IMR-90 (cell line): ENCODE data around the gene PLSCR3. TPM values are rescaled to one million over a fixed set of nuclear protein-coding genes. Genes with fewer than 3 reads are reported as not detected.

Experiments used
- ATAC-seq: fragments of 200-7000 bp; cut with Tn5 transposase; 2 replicates; pipeline ENCODE4 v1.9.1; 2020; ENCODE audit warnings: low read depth, mild to moderate bottlenecking, moderate library complexity
- BruUV-seq: library from RNA; stranded (reverse); fragments of 400-500 nt; replicated peaks from 2 replicates; lab custom pipeline; 2021; lab: Mats Ljungman, UMichigan
- CTCF ChIA-PET: fragments of 300-600 bp; formaldehyde crosslinking; extraction: SDS; loops from one replicate; lab custom pipeline; 2021; ENCODE audit warnings: antibody characterized with exemption; lab: Yijun Ruan, JAX
- POLR2A ChIA-PET: fragments of 300-600 bp; sonication (Branson Sonifier 250); formaldehyde crosslinking; loops from one replicate; lab custom pipeline; 2022; ENCODE audit warnings: antibody characterized with exemption; ENCODE audit not compliant: unreplicated experiment; lab: Charles Lee
- DNase-seq: peaks from one replicate; pipeline ENCODE4 v3.0.0; 2013
- H2AFZ ChIP-seq: replicated peaks from 2 replicates; pipeline ENCODE3; 2013; ENCODE audit warnings: low read length, mild to moderate bottlenecking; ENCODE audit not compliant: poor library complexity
- H2AK5ac ChIP-seq: 2 replicates; pipeline ENCODE4 v1.6.1; 2013; ENCODE audit warnings: low read depth, low read length, inconsistent platforms
- H2AK9ac ChIP-seq: replicated peaks from 2 replicates; pipeline ENCODE3; 2013; ENCODE audit warnings: mild to moderate bottlenecking, low read depth, low read length, moderate library complexity; ENCODE audit not compliant: poor library complexity
- H2BK120ac ChIP-seq: 2 replicates; pipeline ENCODE4 v1.6.1; 2013; ENCODE audit warnings: low read depth, low read length, inconsistent platforms
- H2BK15ac ChIP-seq: 3 replicates; pipeline ENCODE4 v1.6.1; 2013; ENCODE audit warnings: low read depth, low read length, inconsistent platforms
- H2BK20ac ChIP-seq: 2 replicates; pipeline ENCODE4 v1.6.1; 2013; ENCODE audit warnings: low read depth, mild to moderate bottlenecking, inconsistent platforms, low read length, moderate library complexity
- H2BK5ac ChIP-seq: 2 replicates; pipeline ENCODE4 v1.6.1; 2013; ENCODE audit warnings: mild to moderate bottlenecking, low read depth, low read length, inconsistent platforms; ENCODE audit not compliant: poor library complexity, severe bottlenecking
- H3K14ac ChIP-seq: replicated peaks from 2 replicates; pipeline ENCODE4 v1.6.1; 2013; ENCODE audit warnings: low read depth, low read length, inconsistent platforms
- H3K18ac ChIP-seq: 2 replicates; pipeline ENCODE4 v1.6.1; 2013; ENCODE audit warnings: low read depth, low read length, control low read depth
- H3K23ac ChIP-seq: 2 replicates; pipeline ENCODE4 v1.6.1; 2013; ENCODE audit warnings: low read depth, low read length, inconsistent platforms
- H3K27ac ChIP-seq: 2 replicates; pipeline ENCODE4 v1.5.1; 2013; ENCODE audit warnings: mild to moderate bottlenecking, control low read depth, low read length; ENCODE audit not compliant: insufficient read depth
- H3K27me3 ChIP-seq: 2 replicates; pipeline ENCODE4 v1.6.1; 2013; ENCODE audit warnings: low read length; ENCODE audit not compliant: control insufficient read depth, insufficient read depth
- H3K36me3 ChIP-seq: 2 replicates; pipeline ENCODE4 v1.6.1; 2013; ENCODE audit warnings: low read length, mixed read lengths; ENCODE audit not compliant: control insufficient read depth, insufficient read depth
- H3K4ac ChIP-seq: 2 replicates; pipeline ENCODE4 v1.6.1; 2013; ENCODE audit warnings: low read depth, low read length, inconsistent platforms
- H3K4me1 ChIP-seq: 2 replicates; pipeline ENCODE4 v1.6.1; 2013; ENCODE audit warnings: low read length, mixed read lengths; ENCODE audit not compliant: control insufficient read depth, insufficient read depth
- H3K4me2 ChIP-seq: 2 replicates; pipeline ENCODE4 v1.6.1; 2013; ENCODE audit warnings: low read depth, mild to moderate bottlenecking, control low read depth, low read length, moderate library complexity
- H3K4me3 ChIP-seq: 2 replicates; pipeline ENCODE4 v1.5.1; 2013; ENCODE audit warnings: low read depth, mild to moderate bottlenecking, control low read depth, low read length, moderate library complexity; ENCODE audit not compliant: insufficient read depth
- H3K56ac ChIP-seq: 2 replicates; pipeline ENCODE4 v1.6.1; 2013; ENCODE audit warnings: low read length, inconsistent platforms; ENCODE audit not compliant: insufficient read depth; ENCODE audit errors: extremely low read depth
- H3K79me1 ChIP-seq, 2 experiments: 2 replicates each; pipeline ENCODE4 v1.6.1; 2013; ENCODE audit warnings: low read length in 2 of 2, inconsistent platforms in 1 of 2, low read depth in 1 of 2
- H3K9ac ChIP-seq: 2 replicates; pipeline ENCODE4 v1.6.1; 2013; ENCODE audit warnings: low read depth, low read length, control low read depth
- H3K9me1 ChIP-seq: 2 replicates; pipeline ENCODE4 v1.6.1; 2013; ENCODE audit warnings: low read length, inconsistent platforms; ENCODE audit not compliant: insufficient read depth
- H3K9me3 ChIP-seq: 2 replicates; pipeline ENCODE4 v1.6.1; 2013; ENCODE audit warnings: low read length; ENCODE audit not compliant: control insufficient read depth, insufficient read depth
- H4K20me1 ChIP-seq: 2 replicates; pipeline ENCODE4 v1.6.1; 2013; ENCODE audit warnings: low read length, inconsistent platforms; ENCODE audit not compliant: insufficient read depth
- H4K5ac ChIP-seq: 2 replicates; pipeline ENCODE4 v1.6.1; 2013; ENCODE audit warnings: mild to moderate bottlenecking, low read depth, low read length, control low read depth
- H4K8ac ChIP-seq, 2 experiments: 2 replicates each; pipeline ENCODE4 v1.6.1; 2013; ENCODE audit warnings: low read depth in 2 of 2, low read length in 2 of 2, control low read depth in 1 of 2, inconsistent platforms in 1 of 2
- H4K91ac ChIP-seq: 2 replicates; pipeline ENCODE4 v1.6.1; 2013; ENCODE audit warnings: low read depth, low read length, inconsistent platforms; ENCODE audit not compliant: insufficient read depth
- CHD1 ChIP-seq: IDR thresholded peaks from 2 replicates; pipeline ENCODE4 v1.6.1; 2012; ENCODE audit warnings: low read depth, low read length, improper control_type of control experiment
- CTCF ChIP-seq: conservative IDR thresholded peaks from 2 replicates; pipeline ENCODE4 v1.5.1; 2012; ENCODE audit warnings: mild to moderate bottlenecking, low read depth, low read length, improper control_type of control experiment
- MAZ ChIP-seq: IDR thresholded peaks from 2 replicates; pipeline ENCODE4 v1.6.1; 2012; ENCODE audit warnings: low read depth, mild to moderate bottlenecking, low read length, improper control_type of control experiment, moderate library complexity, borderline replicate concordance
- NFE2L2 ChIP-seq: fragments of 150-350 bp; IDR thresholded peaks from 2 replicates; pipeline ENCODE4 v1.6.1; 2016; ENCODE audit warnings: low read depth, mild to moderate bottlenecking, low read length
- WGBS, 2 experiments: methylation state at CpG; one replicate each; pipeline versions ENCODE4 v1.1.5 to v1.1.7; 2013; ENCODE audit warnings: missing lambda C conversion rate in 2 of 2; ENCODE audit not compliant: insufficient read length in 1 of 2; ENCODE audit errors: extremely low coverage in 2 of 2; 5-methylcytosine and 5-hydroxymethylcytosine counted together
- dilution Hi-C: fragments of 300-500 bp; cut with HindIII; formaldehyde crosslinking; loops from one replicate; pipeline ENCODE4 v1.14.3; 2018; ENCODE audit warnings: low sequenced_read_pairs; ENCODE audit not compliant: unreplicated experiment
- in situ Hi-C: fragments of 300-500 bp; cut with MboI; formaldehyde crosslinking; loops from 3 replicates; pipeline ENCODE4 v1.14.3; 2019; ENCODE audit warnings: low sequenced_read_pairs, inconsistent platforms, mixed read lengths
- intact Hi-C: fragments of 100-400 bp; cut with micrococcal nuclease; formaldehyde crosslinking; loops from 2 replicates; pipeline ENCODE4 v1.10.0; 2022
- polyA plus RNA-seq, 3 experiments: library from polyadenylated mRNA; depleted of rRNA; stranded (reverse); fragments of >200 nt; gene quantifications; 2 replicates each; pipeline ENCODE4 v1.2.3, GENCODE V29; 2012; ENCODE audit warnings: low replicate concordance in 1 of 3
- total RNA-seq: library from RNA; depleted of rRNA; stranded (reverse); fragments of >200 nt; gene quantifications from 2 replicates; pipeline ENCODE4 v1.2.3, GENCODE V29; 2012
- TF ChIP-seq, protein P1 (sequence below): fragments of 150-350 bp; IDR thresholded peaks from 2 replicates; pipeline ENCODE4 v1.6.1; 2016; ENCODE audit warnings: low read depth, mild to moderate bottlenecking, low read length, moderate library complexity, borderline replicate concordance

PLSCR3 gene
- total and polyA plus RNA-seq, 2 of the 4 experiments (the other 2 are of a cell fraction) = 6.1 to 116 TPM

GRCh38 chr17:7411427-7411750 lies 17.1 kb upstream of the PLSCR3 start:
- WGBS, 2 experiments = 95% methylated on average over 4 of the region's 8 CpGs; no CpG with 5 or more reads in 1 of the 2 experiments
- Histone ChIP-seq H3K56ac (no peak overlapping the region), H3K18ac (no peak overlapping the region), H3K4me2 (no peak overlapping the region), H3K9me1 (peaks cover 7% of the 10 kb centered on the region; the same call in 1 of the 2 replicates), H3K4ac (no peak overlapping the region), H4K91ac (no peak overlapping the region), H2BK5ac (no peak overlapping the region), H4K5ac (no peak overlapping the region), H3K4me1 (peaks cover 7% of the 10 kb centered on the region), H3K9ac (no peak overlapping the region), H3K14ac (no peak overlapping the region), H3K27me3 (no peaks in the 10 kb centered on the region), H3K79me1 (peaks cover 0 to 18% of the 10 kb centered on the region in 2 experiments; a peak in 3 of 4 replicates), H3K9me3 (no peaks in the 10 kb centered on the region), H2AK5ac (no peak overlapping the region), H2AFZ (no peak overlapping the region), H3K27ac (no peak overlapping the region), H3K23ac (no peak overlapping the region), H3K36me3 (peaks cover 45% of the 10 kb centered on the region), H3K4me3 (no peak overlapping the region), H2BK15ac (no peak overlapping the region), H2AK9ac (no peak overlapping the region), H2BK20ac (no peak overlapping the region), H4K8ac (no peak overlapping the region), H4K20me1 (peaks cover 11% of the 10 kb centered on the region), H2BK120ac (no peak overlapping the region)
- dilution Hi-C loops (no loop called here), intact Hi-C loops (no loop called here), in situ Hi-C loops (no loop called here)
- ChIA-PET POLR2A (no interaction called here), CTCF (no interaction called here)
- no peak for ATAC-seq
- TF ChIP-seq NFE2L2 (no peak), CHD1 (no peak), MAZ (no peak), CTCF (no peak)
- TF ChIP-seq, protein P1, sequence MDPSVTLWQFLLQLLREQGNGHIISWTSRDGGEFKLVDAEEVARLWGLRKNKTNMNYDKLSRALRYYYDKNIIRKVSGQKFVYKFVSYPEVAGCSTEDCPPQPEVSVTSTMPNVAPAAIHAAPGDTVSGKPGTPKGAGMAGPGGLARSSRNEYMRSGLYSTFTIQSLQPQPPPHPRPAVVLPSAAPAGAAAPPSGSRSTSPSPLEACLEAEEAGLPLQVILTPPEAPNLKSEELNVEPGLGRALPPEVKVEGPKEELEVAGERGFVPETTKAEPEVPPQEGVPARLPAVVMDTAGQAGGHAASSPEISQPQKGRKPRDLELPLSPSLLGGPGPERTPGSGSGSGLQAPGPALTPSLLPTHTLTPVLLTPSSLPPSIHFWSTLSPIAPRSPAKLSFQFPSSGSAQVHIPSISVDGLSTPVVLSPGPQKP = no peak
- DNase-seq = no peak
- no TSS peak for BruUV-seq
